ENCODE data around the gene MCTP2. TPM values are rescaled to one million over a fixed set of nuclear protein-coding genes. Genes with fewer than 3 reads are reported as not detected.
A peak's percentile ranks its signal among the peaks of the same experiment; 100 is the strongest.

MCTP2 gene
- polyA plus RNA-seq, 3 donors, result 2.4 to 7.4 (median 7.3) TPM

- Histone ChIP-seq H3K27me3 (ENCODE audit: control insufficient read depth in 2 of 2, insufficient read depth in 2 of 2, low read length in 2 of 2) (peaks cover 0 to 9% of the 10 kb centered on the region in 2 donors), H4K20me1 (ENCODE audit: insufficient read depth, low read length) (no peaks in the 10 kb centered on the region), H3K4me2 (replicated peaks; ENCODE audit: extremely low read depth, low read length, poor library complexity, severe bottlenecking) (peak overlapping the region; percentile 27), H3K4me1 (ENCODE audit: control insufficient read depth in 1 of 2, insufficient read depth in 2 of 2, low read length in 2 of 2) (peaks cover 59 to 68% of the 10 kb centered on the region in 2 donors), H3K79me2 (ENCODE audit: insufficient read depth, low read length) (peaks cover 35% of the 10 kb centered on the region), H2AFZ (ENCODE audit: insufficient read depth, low read depth, low read length, poor library complexity, severe bottlenecking) (no peak overlapping the region), H3K4me3 (replicated peaks in 1 of 3; ENCODE audit: low read depth in 2 of 3, low read length in 3 of 3) (no peak overlapping the region), H3K27ac (ENCODE audit: low read depth in 1 of 2, low read length in 2 of 2) (no peak overlapping the region), H3K36me3 (replicated peaks in 1 of 2; ENCODE audit: control insufficient read depth in 1 of 2, insufficient read depth in 2 of 2, low read length in 2 of 2) (no peaks in the 10 kb centered on the region), H3K9me3 (replicated peaks in 1 of 2; ENCODE audit: control insufficient read depth in 1 of 2, insufficient read depth in 1 of 2, low read length in 2 of 2) (no peaks in the 10 kb centered on the region), H3K9ac (ENCODE audit: insufficient read depth, low read length, poor library complexity, severe bottlenecking) (no peak overlapping the region)
- intact Hi-C loops (cut with micrococcal nuclease), result loop anchor here (5.0 kb wide), 1 partner anchor 89 kb away; no protein-coding TSS in a partner anchor
- Mint-ChIP-seq H3K4me3 (peak overlapping the region in 1 of 2 donors; percentile 56), H3K4me1 (peaks cover 70% of the 10 kb centered on the region), H3K27me3 (ENCODE audit: low read depth in 3 of 3) (peaks cover 3 to 8% (median 7%) of the 10 kb centered on the region in 3 donors), H3K27ac (no peak overlapping the region), H3K36me3 (peaks cover 9 to 12% of the 10 kb centered on the region in 2 donors), H3K9me3 (no peaks in the 10 kb centered on the region)
- TF ChIP-seq, protein P1, sequence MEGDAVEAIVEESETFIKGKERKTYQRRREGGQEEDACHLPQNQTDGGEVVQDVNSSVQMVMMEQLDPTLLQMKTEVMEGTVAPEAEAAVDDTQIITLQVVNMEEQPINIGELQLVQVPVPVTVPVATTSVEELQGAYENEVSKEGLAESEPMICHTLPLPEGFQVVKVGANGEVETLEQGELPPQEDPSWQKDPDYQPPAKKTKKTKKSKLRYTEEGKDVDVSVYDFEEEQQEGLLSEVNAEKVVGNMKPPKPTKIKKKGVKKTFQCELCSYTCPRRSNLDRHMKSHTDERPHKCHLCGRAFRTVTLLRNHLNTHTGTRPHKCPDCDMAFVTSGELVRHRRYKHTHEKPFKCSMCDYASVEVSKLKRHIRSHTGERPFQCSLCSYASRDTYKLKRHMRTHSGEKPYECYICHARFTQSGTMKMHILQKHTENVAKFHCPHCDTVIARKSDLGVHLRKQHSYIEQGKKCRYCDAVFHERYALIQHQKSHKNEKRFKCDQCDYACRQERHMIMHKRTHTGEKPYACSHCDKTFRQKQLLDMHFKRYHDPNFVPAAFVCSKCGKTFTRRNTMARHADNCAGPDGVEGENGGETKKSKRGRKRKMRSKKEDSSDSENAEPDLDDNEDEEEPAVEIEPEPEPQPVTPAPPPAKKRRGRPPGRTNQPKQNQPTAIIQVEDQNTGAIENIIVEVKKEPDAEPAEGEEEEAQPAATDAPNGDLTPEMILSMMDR (IDR thresholded peaks at IDR 0.05), result no peak
- WGBS (ENCODE audit: insufficient coverage), result no CpG with 5 or more reads among the region's 3 CpGs
- peak in 1 of 3 donors; percentile 33 for DNase-seq
Measured at GRCh38 chr15:94233441-94233840, 2.1 kb downstream of the MCTP2 start.

- H3K27me3 Mint-ChIP-seq (ENCODE audit: low read depth in 3 of 3), result peaks cover 5 to 8% (median 7%) of the 10 kb centered on the region in 3 donors
- DNase-seq, result peak in 1 of 3 donors; percentile 15
- peak overlapping the region in 1 of 3 experiments; percentile 22 for H3K4me3 ChIP-seq (replicated peaks in 1 of 3; ENCODE audit: low read depth in 2 of 3, low read length in 3 of 3)
- peak overlapping the region; percentile 16 for H2AFZ ChIP-seq (ENCODE audit: insufficient read depth, low read depth, low read length, poor library complexity, severe bottlenecking)
- peaks cover 0 to 9% of the 10 kb centered on the region in 2 donors for H3K27me3 ChIP-seq (ENCODE audit: control insufficient read depth in 2 of 2, insufficient read depth in 2 of 2, low read length in 2 of 2)
- peaks cover 62 to 73% of the 10 kb centered on the region in 2 donors for H3K4me1 ChIP-seq (ENCODE audit: control insufficient read depth in 1 of 2, insufficient read depth in 2 of 2, low read length in 2 of 2)
- peak overlapping the region; percentile 27 for H3K4me2 ChIP-seq (replicated peaks; ENCODE audit: extremely low read depth, low read length, poor library complexity, severe bottlenecking)
- peaks cover 9 to 12% of the 10 kb centered on the region in 2 donors for H3K36me3 Mint-ChIP-seq
- peak overlapping the region in 5 of 7 donors; percentile 10 to 82 (median 41) for H3K27ac Mint-ChIP-seq
- H3K27ac ChIP-seq (ENCODE audit: low read depth in 1 of 2, low read length in 2 of 2), result no peak overlapping the region
- H3K36me3 ChIP-seq (replicated peaks in 1 of 2; ENCODE audit: control insufficient read depth in 1 of 2, insufficient read depth in 2 of 2, low read length in 2 of 2), result no peaks in the 10 kb centered on the region
- H3K9me3 Mint-ChIP-seq, result no peaks in the 10 kb centered on the region
- peak overlapping the region; percentile 15 for H3K9ac ChIP-seq (ENCODE audit: insufficient read depth, low read length, poor library complexity, severe bottlenecking)
- intact Hi-C loops (cut with micrococcal nuclease), result loop anchor here (5.0 kb wide), 1 partner anchor 88 kb away; no protein-coding TSS in a partner anchor
- no peaks in the 10 kb centered on the region for H3K9me3 ChIP-seq (replicated peaks in 1 of 2; ENCODE audit: control insufficient read depth in 1 of 2, insufficient read depth in 1 of 2, low read length in 2 of 2)
- TF ChIP-seq, protein P1 (IDR thresholded peaks at IDR 0.05), result no peak
- peaks cover 4% of the 10 kb centered on the region for H4K20me1 ChIP-seq (ENCODE audit: insufficient read depth, low read length)
- 44% methylated on average over 1 of the region's 3 CpGs for WGBS (ENCODE audit: insufficient coverage)
- peaks cover 39% of the 10 kb centered on the region for H3K79me2 ChIP-seq (ENCODE audit: insufficient read depth, low read length)
- peak overlapping the region in 1 of 2 donors; percentile 56 for H3K4me3 Mint-ChIP-seq
- peaks cover 71% of the 10 kb centered on the region for H3K4me1 Mint-ChIP-seq
Measured at GRCh38 chr15:94234300-94234699, 2.9 kb downstream of the MCTP2 start.

Measured in CD14-positive monocyte (primary cell).